Forelimb muscle (tissue), 1 donor: ENCODE results near the gene CPNE2. TPM values are rescaled to one million over a fixed set of nuclear protein-coding genes. Genes with fewer than 3 reads are reported as not detected.

Experiments
- DNase-seq: peaks from one replicate; pipeline ENCODE4 v3.0.0-alpha.2; 2013; ENCODE audit warnings: low read depth
- polyA plus RNA-seq: library from polyadenylated mRNA; unstranded; fragments of 120-200 nt; gene quantifications from one replicate; pipeline ENCODE4 v1.2.1, GENCODE V29; 2013; ENCODE audit not compliant: insufficient read length

CPNE2 gene
- polyA plus RNA-seq, 1 donor: 23.4 TPM

- no peak for DNase-seq
Observed at GRCh38 chr16:57192720-57193486, 100.5 kb downstream of the CPNE2 start.

- DNase-seq: no peak
Observed at GRCh38 chr16:57194512-57194911, 102.1 kb downstream of the CPNE2 start.

- no peak for DNase-seq
Observed at GRCh38 chr16:57196286-57196685, 103.9 kb downstream of the CPNE2 start.

GRCh38 chr16:57196753-57197152, 104.4 kb downstream of the CPNE2 start:
- no peak for DNase-seq

Other genes starting within 250 kb of the CPNE2 start
- 0.11 TPM for gene SLC12A3, start 227.4 kb upstream of the CPNE2 start, polyA plus RNA-seq
- gene HERPUD1, start 160.4 kb upstream of the CPNE2 start, polyA plus RNA-seq: 66.3 TPM
- gene CETP, start 130.6 kb upstream of the CPNE2 start, polyA plus RNA-seq: 5.3 TPM
- gene NLRC5, start 103.0 kb upstream of the CPNE2 start, polyA plus RNA-seq: 5.5 TPM
- gene PSME3IP1, start 93.5 kb downstream of the CPNE2 start, polyA plus RNA-seq: 56.1 TPM
- 23.3 TPM for gene RSPRY1, start 93.7 kb downstream of the CPNE2 start, polyA plus RNA-seq
- gene ARL2BP, start 152.7 kb downstream of the CPNE2 start, polyA plus RNA-seq: 41.7 TPM
- gene PLLP, start 192.1 kb downstream of the CPNE2 start, polyA plus RNA-seq: 1.1 TPM